Endothelial cell (in vitro differentiated cells): ENCODE measurements around the gene BLOC1S1. TPM values are rescaled to one million over a fixed set of nuclear protein-coding genes. Genes with fewer than 3 reads are reported as not detected.
A peak's percentile ranks its signal among the peaks of the same experiment; 100 is the strongest.

Experiments
- DNase-seq: peaks from one replicate; pipeline ENCODE4 v3.0.0; 2021; ENCODE audit warnings: low spot score
- H3K27ac Mint-ChIP-seq: one replicate; pipeline ENCODE4 v1.8.0; 2021; ENCODE audit warnings: mixed read lengths, inconsistent platforms; ENCODE audit not compliant: unreplicated experiment
- H3K27me3 Mint-ChIP-seq: one replicate; pipeline ENCODE4 v1.8.0; 2021; ENCODE audit warnings: mild to moderate bottlenecking, moderate library complexity, mixed read lengths, inconsistent platforms; ENCODE audit not compliant: unreplicated experiment
- H3K36me3 Mint-ChIP-seq: one replicate; pipeline ENCODE4 v1.8.0; 2021; ENCODE audit warnings: mild to moderate bottlenecking, low read depth, mixed read lengths, inconsistent platforms; ENCODE audit not compliant: unreplicated experiment
- H3K4me1 Mint-ChIP-seq: one replicate; pipeline ENCODE4 v1.8.0; 2021; ENCODE audit warnings: mild to moderate bottlenecking, mixed read lengths, inconsistent platforms; ENCODE audit not compliant: unreplicated experiment
- H3K4me3 Mint-ChIP-seq: one replicate; pipeline ENCODE4 v1.8.0; 2021; ENCODE audit warnings: mild to moderate bottlenecking, mixed read lengths, inconsistent platforms; ENCODE audit not compliant: unreplicated experiment
- H3K9me3 Mint-ChIP-seq: one replicate; pipeline ENCODE4 v1.8.0; 2021; ENCODE audit warnings: mixed read lengths, inconsistent platforms; ENCODE audit not compliant: unreplicated experiment
- CTCF ChIP-seq: fragments of 200-600 bp; sonication (generic); IDR thresholded peaks from one replicate; pipeline ENCODE4 v1.5.0; 2021; ENCODE audit warnings: antibody characterized with exemption; ENCODE audit not compliant: unreplicated experiment
- total RNA-seq: library from RNA; stranded (reverse); fragmentation: NEBNext Ultra II Directional; extraction: Animal tissue kit (Norgen Biotek cat#: 25700); gene quantifications from one replicate; pipeline ENCODE4 v1.2.1, GENCODE V29; 2021; ENCODE audit not compliant: unreplicated experiment

BLOC1S1 gene
- total RNA-seq, 1 donor from 2014 or later: 66.5 TPM

DNA sequence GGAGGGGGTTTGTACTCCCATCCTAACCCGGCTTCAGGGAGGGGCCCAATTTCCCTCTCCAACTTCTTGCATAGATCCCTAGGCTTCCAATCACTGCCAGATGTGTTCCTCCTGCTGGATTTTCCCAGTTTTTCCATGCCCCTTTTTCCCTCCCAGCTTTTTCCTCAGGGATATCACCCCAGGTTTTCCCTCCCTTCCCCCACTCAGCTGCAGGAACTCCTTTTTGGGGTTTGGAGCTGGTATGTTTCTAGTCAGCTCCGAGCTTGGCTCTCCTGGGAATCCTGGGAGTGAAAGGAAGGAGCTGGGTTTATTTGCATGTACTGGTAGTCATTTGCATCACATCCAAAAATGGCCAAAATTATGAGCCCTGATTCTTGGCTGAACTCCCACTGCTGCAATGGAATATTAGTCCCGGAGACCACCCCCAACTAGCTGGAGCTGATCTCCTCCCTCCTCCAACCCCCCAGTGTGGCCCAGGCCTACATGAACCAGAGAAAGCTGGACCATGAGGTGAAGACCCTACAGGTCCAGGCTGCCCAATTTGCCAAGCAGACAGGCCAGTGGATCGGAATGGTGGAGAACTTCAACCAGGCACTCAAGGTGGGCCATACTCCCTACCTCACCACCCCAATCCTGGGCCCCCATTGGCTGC is 2.9 kb downstream of the BLOC1S1 start:
- no peak for TF ChIP-seq CTCF
- Mint-ChIP-seq H3K9me3 (no peaks in the 10 kb centered on the region), H3K4me1 (peaks cover 29% of the 10 kb centered on the region), H3K27me3 (peaks cover 29% of the 10 kb centered on the region), H3K4me3 (peak overlapping the region; percentile 94), H3K27ac (peak overlapping the region; percentile 76), H3K36me3 (peaks cover 15% of the 10 kb centered on the region)
- DNase-seq: no peak

- TF ChIP-seq CTCF: no peak
- Mint-ChIP-seq H3K36me3 (peaks cover 18% of the 10 kb centered on the region), H3K4me3 (no peak overlapping the region), H3K9me3 (no peaks in the 10 kb centered on the region), H3K27me3 (peaks cover 26% of the 10 kb centered on the region), H3K27ac (no peak overlapping the region), H3K4me1 (peaks cover 30% of the 10 kb centered on the region)
- no peak for DNase-seq
Observed at GRCh38 chr12:55719371-55719770, 3.5 kb downstream of the BLOC1S1 start.

- peaks cover 25% of the 10 kb centered on the region for H3K36me3 Mint-ChIP-seq
- no peak within 1 kb of the TSS for H3K27ac Mint-ChIP-seq
- peaks cover 26% of the 10 kb centered on the region for H3K27me3 Mint-ChIP-seq
- DNase-seq: no peak
- no peak for TF ChIP-seq CTCF
- peaks cover 36% of the 10 kb centered on the region for H3K4me1 Mint-ChIP-seq
- no peaks in the 10 kb centered on the region for H3K9me3 Mint-ChIP-seq
- H3K4me3 Mint-ChIP-seq: no peak within 1 kb of the TSS
Observed at GRCh38 chr12:55720071-55720564, 4.3 kb downstream of the BLOC1S1 start, which contains the start of gene RDH5. TSS of gene RDH5 (plus strand) at chr12:55720393. CDS start at chr12:55721185, 792 bp downstream.

GRCh38 chr12:55720894-55721444 is 5.1 kb downstream of the BLOC1S1 start:
- H3K4me1 Mint-ChIP-seq: peaks cover 36% of the 10 kb centered on the region
- peak; percentile 16 for TF ChIP-seq CTCF
- peak; percentile 38 for DNase-seq
- peaks cover 29% of the 10 kb centered on the region for H3K36me3 Mint-ChIP-seq
- no peaks in the 10 kb centered on the region for H3K9me3 Mint-ChIP-seq
- no peak overlapping the region for H3K4me3 Mint-ChIP-seq
- H3K27ac Mint-ChIP-seq: no peak overlapping the region
- peaks cover 26% of the 10 kb centered on the region for H3K27me3 Mint-ChIP-seq

GRCh38 chr12:55721601-55722213 is 5.9 kb downstream of the BLOC1S1 start:
- Mint-ChIP-seq H3K9me3 (no peaks in the 10 kb centered on the region), H3K27ac (no peak overlapping the region), H3K36me3 (peaks cover 34% of the 10 kb centered on the region), H3K4me3 (no peak overlapping the region), H3K4me1 (peaks cover 36% of the 10 kb centered on the region), H3K27me3 (peaks cover 26% of the 10 kb centered on the region)
- DNase-seq: no peak
- TF ChIP-seq CTCF: no peak
